Type B pancreatic cell (in vitro differentiated cells): ENCODE results near the gene SAXO2. TPM values are rescaled to one million over a fixed set of nuclear protein-coding genes. Genes with fewer than 3 reads are reported as not detected.

Source experiments
- DNase-seq: peaks from one replicate; pipeline ENCODE4 v3.0.0; 2021; ENCODE audit warnings: mixed read lengths; ENCODE audit not compliant: unreplicated experiment; ENCODE audit errors: extremely low spot score
- H3K27ac Mint-ChIP-seq: 2 replicates; pipeline ENCODE4 v1.8.0; 2021; ENCODE audit warnings: mild to moderate bottlenecking, mixed read lengths
- H3K27me3 Mint-ChIP-seq: 2 replicates; pipeline ENCODE4 v1.8.0; 2021; ENCODE audit warnings: mixed read lengths
- H3K36me3 Mint-ChIP-seq: 2 replicates; pipeline ENCODE4 v1.8.0; 2021; ENCODE audit warnings: mixed read lengths
- H3K4me1 Mint-ChIP-seq: one replicate; pipeline ENCODE4 v1.8.0; 2021; ENCODE audit warnings: mixed read lengths; ENCODE audit not compliant: unreplicated experiment
- H3K4me3 Mint-ChIP-seq: 2 replicates; pipeline ENCODE4 v1.8.0; 2021; ENCODE audit warnings: mild to moderate bottlenecking, mixed read lengths
- H3K9me3 Mint-ChIP-seq: 2 replicates; pipeline ENCODE4 v1.8.0; 2021; ENCODE audit warnings: mixed read lengths
- total RNA-seq: library from RNA; stranded (reverse); gene quantifications from 2 replicates; pipeline ENCODE4 v1.2.1, GENCODE V29; 2021; ENCODE audit warnings: low replicate concordance
- TF ChIP-seq, protein P1 (sequence below): fragments of 200-600 bp; sonication (generic); conservative IDR thresholded peaks from 2 replicates; pipeline ENCODE4 v1.5.0; 2021; ENCODE audit warnings: antibody characterized with exemption, mild to moderate bottlenecking

SAXO2 gene
- total RNA-seq, 1 donor from 2014 or later, result 5.8 TPM

DNA sequence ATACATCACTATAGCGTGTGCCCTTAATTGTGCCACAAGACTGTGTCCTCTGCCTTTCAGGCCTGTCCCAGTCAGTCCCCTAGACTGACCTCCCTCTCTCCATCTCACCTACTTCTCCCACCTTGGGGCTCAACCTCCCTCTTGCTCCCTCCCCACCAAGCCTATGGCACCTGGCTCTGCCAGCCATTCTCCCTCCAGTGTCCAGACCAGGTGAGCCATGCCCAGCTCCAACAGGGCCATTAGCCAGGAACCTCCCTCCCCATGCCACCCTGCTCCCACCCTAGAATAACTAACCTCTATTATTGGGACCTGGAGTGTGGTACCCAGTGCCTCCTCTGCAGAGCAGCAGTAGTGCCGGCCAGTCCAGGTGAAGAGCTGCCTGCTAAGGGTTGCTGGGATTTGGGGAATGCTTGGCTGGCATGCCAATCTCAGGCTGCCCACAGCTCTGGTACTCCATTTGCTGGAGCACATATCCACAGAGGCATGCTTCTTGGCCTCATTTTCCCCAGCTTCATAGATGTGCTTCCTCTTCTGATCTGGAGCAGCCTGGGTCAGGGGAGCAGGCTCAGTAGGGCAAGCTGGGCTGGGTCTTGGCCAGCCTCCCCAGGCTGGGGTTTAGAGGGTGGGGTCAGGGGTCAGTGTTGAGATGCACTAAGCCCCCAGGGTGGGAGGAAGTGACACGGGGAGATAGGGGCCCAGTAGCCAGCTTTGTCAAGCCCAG is 38.8 kb downstream of the SAXO2 start:
- H3K4me3 Mint-ChIP-seq, result no peak overlapping the region
- TF ChIP-seq, protein P1, sequence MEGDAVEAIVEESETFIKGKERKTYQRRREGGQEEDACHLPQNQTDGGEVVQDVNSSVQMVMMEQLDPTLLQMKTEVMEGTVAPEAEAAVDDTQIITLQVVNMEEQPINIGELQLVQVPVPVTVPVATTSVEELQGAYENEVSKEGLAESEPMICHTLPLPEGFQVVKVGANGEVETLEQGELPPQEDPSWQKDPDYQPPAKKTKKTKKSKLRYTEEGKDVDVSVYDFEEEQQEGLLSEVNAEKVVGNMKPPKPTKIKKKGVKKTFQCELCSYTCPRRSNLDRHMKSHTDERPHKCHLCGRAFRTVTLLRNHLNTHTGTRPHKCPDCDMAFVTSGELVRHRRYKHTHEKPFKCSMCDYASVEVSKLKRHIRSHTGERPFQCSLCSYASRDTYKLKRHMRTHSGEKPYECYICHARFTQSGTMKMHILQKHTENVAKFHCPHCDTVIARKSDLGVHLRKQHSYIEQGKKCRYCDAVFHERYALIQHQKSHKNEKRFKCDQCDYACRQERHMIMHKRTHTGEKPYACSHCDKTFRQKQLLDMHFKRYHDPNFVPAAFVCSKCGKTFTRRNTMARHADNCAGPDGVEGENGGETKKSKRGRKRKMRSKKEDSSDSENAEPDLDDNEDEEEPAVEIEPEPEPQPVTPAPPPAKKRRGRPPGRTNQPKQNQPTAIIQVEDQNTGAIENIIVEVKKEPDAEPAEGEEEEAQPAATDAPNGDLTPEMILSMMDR, result no peak
- H3K27me3 Mint-ChIP-seq, result no peaks in the 10 kb centered on the region
- H3K4me1 Mint-ChIP-seq, result peaks cover 5% of the 10 kb centered on the region
- no peaks in the 10 kb centered on the region for H3K9me3 Mint-ChIP-seq
- no peak overlapping the region for H3K27ac Mint-ChIP-seq
- DNase-seq, result no peak
- H3K36me3 Mint-ChIP-seq, result no peaks in the 10 kb centered on the region

DNA sequence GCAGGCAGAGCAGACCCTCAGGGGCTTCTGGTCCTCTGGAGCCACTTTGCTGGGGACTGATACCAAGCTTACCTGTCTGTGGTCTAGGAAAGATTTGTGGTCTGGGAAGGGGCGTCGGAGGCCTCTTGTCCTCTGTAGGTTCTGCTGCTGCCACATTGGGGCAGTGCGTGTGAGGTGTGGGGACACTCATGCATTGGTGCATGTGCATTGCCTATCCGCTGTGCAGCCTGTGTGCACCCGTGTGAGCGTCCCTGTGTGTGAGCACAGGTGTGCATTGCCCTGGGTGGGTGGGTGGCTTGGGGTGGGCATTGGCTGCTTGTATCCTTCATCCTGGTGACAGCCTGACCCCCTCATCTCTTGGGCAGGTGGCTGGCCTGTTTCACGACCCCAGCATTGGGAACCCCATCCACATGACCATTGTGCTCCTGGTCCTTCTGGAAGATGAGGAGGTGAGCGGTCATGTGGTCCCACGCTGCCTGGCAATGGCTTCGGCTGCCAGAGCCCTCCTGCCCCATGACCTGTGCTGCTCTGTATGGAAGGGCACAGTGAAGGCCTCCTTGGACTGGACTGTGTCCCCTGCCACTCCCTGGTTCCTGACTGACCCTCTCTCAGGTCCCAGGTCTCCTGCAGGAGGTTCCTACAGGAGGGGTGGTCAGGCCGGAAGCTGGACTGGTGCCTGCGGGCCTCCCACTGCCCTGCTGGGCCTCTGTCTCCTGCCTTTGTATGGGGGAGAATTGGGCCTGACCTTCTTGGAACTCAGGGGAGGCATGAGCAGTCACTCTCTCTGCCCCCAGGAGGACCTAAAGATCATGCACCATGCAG is 41.5 kb downstream of the SAXO2 start:
- no peak overlapping the region for H3K4me3 Mint-ChIP-seq
- H3K27ac Mint-ChIP-seq, result no peak overlapping the region
- no peaks in the 10 kb centered on the region for H3K27me3 Mint-ChIP-seq

DNA sequence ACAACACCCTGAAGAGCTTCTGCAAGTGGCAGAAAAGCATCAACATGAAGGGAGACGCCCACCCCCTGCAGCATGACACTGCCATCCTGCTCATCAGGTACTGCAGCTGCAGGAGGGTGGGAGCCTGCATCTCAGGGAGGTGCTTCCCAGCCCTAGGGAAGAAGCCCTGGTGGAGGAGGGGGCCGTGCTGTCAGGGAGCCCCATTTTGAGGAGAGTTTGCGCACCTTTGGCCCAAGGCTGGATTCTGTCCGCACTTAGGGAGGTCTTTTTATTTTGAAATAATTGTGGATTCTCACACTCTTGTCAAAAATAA is 42.1 kb downstream of the SAXO2 start:
- Mint-ChIP-seq H3K9me3 (no peaks in the 10 kb centered on the region), H3K4me1 (peaks cover 5% of the 10 kb centered on the region), H3K36me3 (no peaks in the 10 kb centered on the region), H3K27me3 (no peaks in the 10 kb centered on the region), H3K4me3 (no peak overlapping the region), H3K27ac (no peak overlapping the region)
- DNase-seq, result no peak
- TF ChIP-seq, protein P1, result no peak

More for the DNA sequence above, 41.5 kb downstream of the SAXO2 start:
- TF ChIP-seq, protein P1, result no peak
- Mint-ChIP-seq H3K36me3 (no peaks in the 10 kb centered on the region), H3K4me1 (peaks cover 5% of the 10 kb centered on the region), H3K9me3 (no peaks in the 10 kb centered on the region)
- no peak for DNase-seq

DNA sequence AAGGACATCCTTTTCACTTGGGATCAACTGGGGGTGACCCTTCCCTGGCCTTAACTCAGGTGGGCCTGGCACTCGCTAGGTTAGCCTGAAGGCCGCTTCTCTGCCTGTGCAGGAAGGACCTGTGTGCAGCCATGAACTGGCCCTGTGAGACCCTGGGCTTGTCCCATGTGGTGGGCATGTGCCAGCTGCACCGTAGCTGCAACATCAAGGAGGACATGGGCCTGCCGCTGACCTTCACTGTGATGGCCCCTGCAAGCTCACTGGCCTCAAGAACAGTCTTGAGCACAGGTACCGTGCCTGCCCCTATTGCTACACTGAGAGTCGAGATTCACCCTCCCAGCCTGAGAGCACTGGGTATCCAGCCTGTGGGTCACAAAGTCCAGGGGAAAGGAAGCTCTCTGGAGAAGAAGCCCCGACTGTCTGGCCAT is 43.0 kb downstream of the SAXO2 start:
- no peaks in the 10 kb centered on the region for H3K9me3 Mint-ChIP-seq
- H3K4me3 Mint-ChIP-seq, result no peak overlapping the region
- H3K4me1 Mint-ChIP-seq, result peaks cover 5% of the 10 kb centered on the region

DNA sequence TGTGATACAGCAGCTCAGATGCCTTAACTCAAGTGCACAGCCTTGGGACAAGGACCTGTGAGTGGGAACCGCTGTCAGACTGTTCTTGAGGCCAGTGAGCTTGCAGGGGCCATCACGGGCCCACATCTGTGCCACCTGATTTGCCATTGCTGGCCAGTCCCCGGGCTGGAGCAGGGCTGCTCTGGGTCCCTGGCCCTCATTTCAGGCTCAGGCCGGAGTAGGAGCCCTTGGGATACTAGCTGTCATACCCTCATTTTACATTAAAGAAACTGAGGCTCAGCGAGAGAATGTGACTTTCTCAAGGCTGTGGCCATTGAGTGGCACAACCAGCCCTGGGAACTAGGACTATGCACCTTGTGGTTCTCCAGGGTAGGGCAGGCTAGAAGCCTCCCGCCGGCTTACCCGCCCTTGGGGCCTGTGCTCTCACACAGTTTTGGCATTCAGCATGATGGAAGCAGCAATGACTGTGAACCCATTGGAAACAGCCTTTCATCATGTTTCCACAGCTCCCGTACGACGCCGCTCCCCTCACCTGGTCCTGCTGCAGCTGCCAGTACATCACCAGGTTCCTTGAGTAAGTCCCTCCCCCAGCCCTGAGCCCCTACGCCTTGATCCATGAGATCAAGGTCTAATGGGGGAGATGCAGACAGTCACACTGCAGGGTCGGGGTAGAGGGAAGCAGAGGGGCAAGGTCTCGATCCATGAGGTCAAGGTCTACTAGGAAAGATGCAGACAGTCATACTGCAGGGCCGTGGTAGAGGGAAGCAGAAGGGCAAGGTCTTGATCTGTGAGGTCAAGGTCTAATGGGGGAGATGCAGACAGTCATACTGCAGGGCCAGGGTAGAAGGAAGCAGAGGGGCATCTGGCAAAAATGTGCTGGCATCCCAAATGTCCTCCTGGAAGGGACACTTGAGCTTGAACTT is 44.4 kb downstream of the SAXO2 start:
- H3K36me3 Mint-ChIP-seq, result no peaks in the 10 kb centered on the region
- TF ChIP-seq, protein P1, result no peak
- no peak overlapping the region for H3K4me3 Mint-ChIP-seq
- no peak overlapping the region for H3K27ac Mint-ChIP-seq
- no peaks in the 10 kb centered on the region for H3K9me3 Mint-ChIP-seq
- H3K27me3 Mint-ChIP-seq, result peaks cover 7% of the 10 kb centered on the region
- peaks cover 3% of the 10 kb centered on the region for H3K4me1 Mint-ChIP-seq
- DNase-seq, result peak; percentile 64

More for the DNA sequence above, 43.0 kb downstream of the SAXO2 start:
- Mint-ChIP-seq H3K27me3 (peaks cover 4% of the 10 kb centered on the region), H3K27ac (no peak overlapping the region), H3K36me3 (no peaks in the 10 kb centered on the region)
- DNase-seq, result no peak
- TF ChIP-seq, protein P1, result no peak
